Bronchial smooth muscle cell (primary cell): Measurements from ENCODE around the gene KCTD17. TPM values are rescaled to one million over a fixed set of nuclear protein-coding genes. Genes with fewer than 3 reads are reported as not detected.

ENCODE experiments used
- total RNA-seq: library from RNA; depleted of rRNA; stranded (reverse); fragments of >200 nt; gene quantifications from 2 replicates; pipeline ENCODE4 v1.2.1, GENCODE V29; 2014

KCTD17 gene, protein sequence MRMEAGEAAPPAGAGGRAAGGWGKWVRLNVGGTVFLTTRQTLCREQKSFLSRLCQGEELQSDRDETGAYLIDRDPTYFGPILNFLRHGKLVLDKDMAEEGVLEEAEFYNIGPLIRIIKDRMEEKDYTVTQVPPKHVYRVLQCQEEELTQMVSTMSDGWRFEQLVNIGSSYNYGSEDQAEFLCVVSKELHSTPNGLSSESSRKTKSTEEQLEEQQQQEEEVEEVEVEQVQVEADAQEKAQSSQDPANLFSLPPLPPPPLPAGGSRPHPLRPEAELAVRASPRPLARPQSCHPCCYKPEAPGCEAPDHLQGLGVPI
- 24.3 and 30.4 TPM in 2 replicates for total RNA-seq

DNA sequence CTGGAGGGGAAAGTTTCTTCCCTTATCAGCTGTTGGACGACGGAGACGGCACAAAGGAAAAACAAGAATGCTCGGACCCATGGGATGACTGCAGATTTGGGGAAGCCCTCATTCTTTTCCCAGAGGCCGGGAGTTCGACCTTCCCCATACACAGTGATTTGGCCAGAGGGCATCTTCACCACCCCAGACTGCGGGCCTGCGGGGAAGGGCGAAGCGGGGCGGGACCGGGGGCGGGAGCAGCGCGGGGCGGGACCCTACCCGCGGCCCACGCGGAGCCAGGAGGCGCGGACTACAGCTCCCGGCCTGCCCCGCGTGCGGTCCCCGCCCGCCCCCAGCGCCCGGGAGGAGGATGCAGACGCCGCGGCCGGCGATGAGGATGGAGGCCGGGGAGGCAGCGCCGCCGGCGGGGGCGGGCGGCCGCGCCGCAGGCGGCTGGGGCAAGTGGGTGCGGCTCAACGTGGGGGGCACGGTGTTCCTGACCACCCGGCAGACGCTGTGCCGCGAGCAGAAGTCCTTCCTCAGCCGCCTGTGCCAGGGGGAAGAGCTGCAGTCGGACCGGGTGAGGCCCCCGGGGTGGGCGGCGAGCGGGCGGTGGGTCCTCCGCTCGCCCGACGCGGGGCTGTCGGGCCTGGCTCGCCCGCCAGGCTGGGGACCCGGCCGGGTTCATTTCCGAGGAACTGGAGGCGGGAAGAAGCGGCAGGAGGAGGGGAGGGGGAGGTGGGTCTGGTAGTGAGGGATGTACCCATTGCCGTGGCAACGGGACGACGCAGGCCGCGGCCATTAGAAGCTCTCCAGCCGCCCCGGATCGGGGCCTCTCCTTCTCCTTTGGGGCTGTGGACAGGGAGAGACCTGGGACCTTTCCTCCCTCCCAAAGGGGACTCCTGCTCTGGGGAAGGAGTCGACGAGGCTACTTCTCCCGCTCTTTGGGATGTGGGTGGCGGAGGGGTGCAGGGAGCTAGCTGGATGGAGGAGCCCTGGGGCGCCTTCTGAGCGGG lies at the start of gene KCTD17:
KCTD17 (plus strand) TSS at position 352 of the 995 bp plus-strand sequence; CDS start at position 371, 19 bp downstream.

DNA sequence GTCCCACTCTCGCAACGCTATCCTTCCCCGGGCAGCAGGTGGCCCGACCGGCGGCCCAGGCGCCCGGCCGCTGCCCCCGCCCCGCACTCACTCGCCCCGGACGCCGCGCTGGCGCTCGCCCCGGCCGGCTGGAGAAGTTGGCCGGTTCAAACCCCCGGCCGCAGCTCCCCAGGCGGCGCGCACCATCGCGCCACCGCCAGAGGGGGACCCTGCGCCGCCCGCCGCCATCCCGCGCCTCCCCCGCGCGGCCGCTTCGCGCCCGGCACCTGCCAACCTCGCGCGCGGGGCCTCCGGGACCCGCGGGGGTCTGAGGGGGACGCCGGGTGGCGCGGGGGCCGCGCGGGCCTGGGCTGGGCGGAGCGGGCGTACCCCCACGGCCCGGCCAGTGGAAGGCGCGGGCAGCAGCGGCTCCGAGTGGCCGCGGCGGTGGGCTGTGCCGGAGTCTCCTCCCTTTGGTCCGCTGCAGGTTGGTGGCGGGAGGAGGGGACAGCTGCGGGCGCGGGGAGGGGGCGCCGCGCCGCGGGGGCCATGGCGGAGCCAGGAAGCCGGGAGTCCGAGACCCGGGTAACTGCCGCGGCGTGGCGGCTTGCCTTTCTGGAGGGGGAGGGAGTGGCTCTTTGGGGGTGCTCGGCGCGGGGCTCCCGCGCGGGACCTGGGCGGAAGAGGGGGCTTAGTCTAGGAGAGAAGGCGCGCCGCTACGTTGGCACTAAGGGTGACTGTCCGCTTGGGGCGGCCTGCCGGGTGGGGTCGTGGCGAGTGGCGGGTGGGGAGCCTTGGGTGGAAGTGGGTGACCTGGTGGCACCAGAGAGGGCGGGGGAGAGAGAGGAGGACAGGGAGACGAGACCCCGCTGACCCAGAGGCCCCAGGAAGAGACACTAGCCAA lies 32.0 kb upstream of the KCTD17 start, which contains the start of the genes MPST and TST:
MPST (plus strand) TSS at position 434 of the 883 bp plus-strand sequence; CDS start at position 529, 95 bp downstream.
TST (minus strand) TSS at position 139 of the 883 bp plus-strand sequence. CDS start 715 bp downstream, outside the sequence.

DNA sequence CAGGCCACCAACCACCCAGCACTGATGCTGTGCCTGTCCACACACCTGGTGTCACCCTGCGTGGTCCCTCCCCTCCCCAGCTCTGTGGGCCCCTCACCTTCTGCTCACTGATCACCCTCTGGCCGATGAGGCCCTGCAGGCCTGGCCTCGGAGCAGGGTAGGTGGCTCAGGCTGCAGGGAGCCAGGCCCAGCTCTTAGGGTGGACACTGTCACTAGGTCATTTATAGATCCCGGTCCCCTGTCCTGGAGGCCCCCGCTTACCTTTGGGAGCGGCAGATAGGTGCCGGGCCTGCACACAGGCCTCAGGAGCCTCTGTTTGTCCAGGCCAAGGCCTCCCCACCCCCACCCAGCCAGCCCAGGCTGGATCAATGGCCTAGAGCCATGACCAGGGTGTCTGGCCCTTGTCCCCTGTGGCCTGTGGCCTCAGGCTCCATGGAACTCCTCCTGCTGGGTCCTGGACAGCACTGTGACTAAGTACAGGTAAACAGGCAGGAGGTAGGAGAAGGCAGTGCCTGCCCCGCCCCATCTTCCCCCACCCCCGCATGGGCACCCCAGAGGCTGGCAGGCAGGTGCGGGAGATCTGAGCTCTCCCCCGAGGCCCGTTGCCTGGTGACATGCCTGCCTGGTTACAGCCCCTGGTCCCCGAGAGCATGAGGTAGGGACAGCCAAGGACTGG lies 57.8 kb downstream of the KCTD17 start, which contains the start of gene TMPRSS6:
TMPRSS6 (minus strand) TSS at position 472 of the 676 bp plus-strand sequence. CDS start 6,296 bp downstream, outside the sequence.

Other genes starting within 250 kb of the KCTD17 start
- gene PVALB, start 234.7 kb upstream of the KCTD17 start, total RNA-seq: not detected in 2 replicates
- not detected in 2 replicates for gene NCF4, start 190.7 kb upstream of the KCTD17 start, total RNA-seq
- under 0.01 TPM in 1 of 2 replicates, not detected in the other for gene CSF2RB, start 138.1 kb upstream of the KCTD17 start, total RNA-seq
- 10.5 and 16.4 TPM in 2 replicates for gene TST, start 32.3 kb upstream of the KCTD17 start, total RNA-seq
- gene MPST, start 32.0 kb upstream of the KCTD17 start, total RNA-seq: 26.4 and 34.7 TPM in 2 replicates
- gene TMPRSS6, start 58.0 kb downstream of the KCTD17 start, total RNA-seq: not detected in 2 replicates
- gene IL2RB, start 98.2 kb downstream of the KCTD17 start, total RNA-seq: not detected in 2 replicates
- 2.7 and 4.3 TPM in 2 replicates for gene C1QTNF6, start 136.5 kb downstream of the KCTD17 start, total RNA-seq
- gene SSTR3, start 160.7 kb downstream of the KCTD17 start, total RNA-seq: 0.09 and 0.16 TPM in 2 replicates
- gene RAC2, start 192.5 kb downstream of the KCTD17 start, total RNA-seq: 0.34 and 5.0 TPM in 2 replicates
- 0.26 and 0.32 TPM in 2 replicates for gene CYTH4, start 230.8 kb downstream of the KCTD17 start, total RNA-seq